ENCODE measurements around the gene UBE2Z. TPM values are rescaled to one million over a fixed set of nuclear protein-coding genes. Genes with fewer than 3 reads are reported as not detected.

Gene UBE2Z
- total and polyA plus RNA-seq, 2 of the 4 experiments (the other 2 are of a cell fraction): 68.5 to 126 TPM

DNA sequence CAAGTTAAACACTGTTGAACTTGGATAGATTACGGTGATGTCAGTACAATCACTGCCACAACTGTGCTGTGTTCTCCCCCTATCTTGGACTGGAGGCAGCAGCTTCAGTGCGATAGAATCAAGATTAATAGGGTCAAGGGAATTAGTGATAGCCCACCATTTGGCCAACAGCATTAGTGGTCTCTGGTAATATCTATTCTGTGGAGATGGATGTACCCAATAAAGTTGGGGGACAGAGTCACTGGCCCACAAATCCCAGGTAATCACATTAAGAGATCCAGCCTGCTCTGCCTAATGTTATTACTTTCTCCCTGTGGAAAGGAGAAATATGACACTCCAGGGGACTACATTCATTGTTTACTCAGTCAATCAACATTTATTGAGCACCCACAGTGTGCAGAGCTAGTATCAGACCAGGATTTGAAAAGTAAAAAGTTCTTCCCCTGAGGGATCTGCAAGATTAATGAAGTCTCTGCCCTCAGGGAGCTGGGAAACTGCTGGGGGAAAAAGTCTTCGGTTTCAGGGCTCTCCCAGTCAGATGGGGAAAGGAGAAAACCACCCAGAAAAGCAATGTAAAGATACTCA, 39.2 kb upstream of the UBE2Z start:
- Histone ChIP-seq H3K4me2 (ENCODE audit: low read depth, low read length) (no peak overlapping the region), H2AK5ac (ENCODE audit: low read depth, low read length) (no peak overlapping the region), H2BK20ac (ENCODE audit: low read depth, low read length) (no peak overlapping the region), H4K20me1 (ENCODE audit: insufficient read depth, low read length) (no peaks in the 10 kb centered on the region), H3K79me1 (ENCODE audit: low read depth in 1 of 2, low read length in 2 of 2) (no peaks in the 10 kb centered on the region), H4K91ac (ENCODE audit: insufficient read depth, low read depth, low read length) (no peak overlapping the region), H3K4ac (ENCODE audit: low read depth, low read length) (no peak overlapping the region), H4K8ac (ENCODE audit: low read depth in 2 of 2, low read length in 2 of 2) (no peak overlapping the region), H3K9ac (ENCODE audit: low read depth, low read length) (no peak overlapping the region), H2BK5ac (ENCODE audit: low read depth, low read length, poor library complexity, severe bottlenecking) (no peak overlapping the region), H2BK120ac (ENCODE audit: low read depth, low read length) (no peak overlapping the region), H3K27ac (ENCODE audit: insufficient read depth, low read length) (no peak overlapping the region), H3K27me3 (ENCODE audit: control insufficient read depth, insufficient read depth, low read length) (peaks cover 4% of the 10 kb centered on the region; the same call in 1 of the 2 replicates), H3K4me3 (ENCODE audit: insufficient read depth, low read depth, low read length) (no peak overlapping the region), H3K56ac (ENCODE audit: extremely low read depth, insufficient read depth, low read length) (no peak overlapping the region), H3K9me1 (ENCODE audit: insufficient read depth, low read length) (no peaks in the 10 kb centered on the region), H3K36me3 (ENCODE audit: control insufficient read depth, insufficient read depth, low read length) (peaks cover 6% of the 10 kb centered on the region), H2AK9ac (replicated peaks; ENCODE audit: low read depth, low read length, poor library complexity) (no peak overlapping the region), H2AFZ (replicated peaks; ENCODE audit: low read length, poor library complexity) (no peak overlapping the region), H3K18ac (ENCODE audit: low read depth, low read length) (no peak overlapping the region), H3K4me1 (ENCODE audit: control insufficient read depth, insufficient read depth, low read length) (no peaks in the 10 kb centered on the region; the same call in 1 of the 2 replicates), H2BK15ac (ENCODE audit: low read depth, low read length) (no peak overlapping the region), H3K23ac (ENCODE audit: low read depth, low read length) (no peak overlapping the region), H3K9me3 (ENCODE audit: control insufficient read depth, insufficient read depth, low read length) (no peaks in the 10 kb centered on the region), H4K5ac (ENCODE audit: low read depth, low read length) (no peak overlapping the region), H3K14ac (replicated peaks; ENCODE audit: low read depth, low read length) (no peak overlapping the region)
- BruUV-seq (replicated peaks): no TSS peak
- POLR2A ChIA-PET (ENCODE audit: unreplicated experiment): interaction anchor here (0.6 kb wide), 1 partner anchor 201 kb away, joined by 14 read pairs; no protein-coding TSS in a partner anchor
- ATAC-seq (ENCODE audit: low read depth) (no peak), DNase-seq (no peak)
- TF ChIP-seq, protein P1, sequence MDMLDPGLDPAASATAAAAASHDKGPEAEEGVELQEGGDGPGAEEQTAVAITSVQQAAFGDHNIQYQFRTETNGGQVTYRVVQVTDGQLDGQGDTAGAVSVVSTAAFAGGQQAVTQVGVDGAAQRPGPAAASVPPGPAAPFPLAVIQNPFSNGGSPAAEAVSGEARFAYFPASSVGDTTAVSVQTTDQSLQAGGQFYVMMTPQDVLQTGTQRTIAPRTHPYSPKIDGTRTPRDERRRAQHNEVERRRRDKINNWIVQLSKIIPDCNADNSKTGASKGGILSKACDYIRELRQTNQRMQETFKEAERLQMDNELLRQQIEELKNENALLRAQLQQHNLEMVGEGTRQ (IDR thresholded peaks at IDR 0.05; ENCODE audit: low read depth, low read length): no peak
- TF ChIP-seq RCOR1 (IDR thresholded peaks at IDR 0.05; ENCODE audit: insufficient replicate concordance, low read length) (no peak), SMC3 (IDR thresholded peaks at IDR 0.05; ENCODE audit: low read depth, low read length) (no peak), MAFK (IDR thresholded peaks at IDR 0.05; ENCODE audit: low read depth, low read length) (no peak), NFE2L2 (IDR thresholded peaks at IDR 0.05; ENCODE audit: low read depth, low read length) (no peak), RAD21 (IDR thresholded peaks at IDR 0.05; ENCODE audit: low read length) (no peak), POLR2A (IDR thresholded peaks at IDR 0.05; ENCODE audit: low read depth, low read length) (no peak)
- intact Hi-C loops (cut with micrococcal nuclease): no loop called here
- in situ Hi-C loops (cut with MboI; ENCODE audit: low sequenced_read_pairs): no loop called here
- dilution Hi-C loops (cut with HindIII; ENCODE audit: low sequenced_read_pairs, unreplicated experiment): no loop called here
- WGBS, 2 experiments (ENCODE audit: extremely low coverage in 2 of 2, insufficient read length in 1 of 2): 83% methylated on average over 1 of the region's 3 CpGs; no CpG with 5 or more reads in 1 of the 2 experiments
- CTCF ChIA-PET: no interaction called here

All from IMR-90 (cell line).